Measurements from ENCODE around the gene ZNF605. TPM values are rescaled to one million over a fixed set of nuclear protein-coding genes. Genes with fewer than 3 reads are reported as not detected.

Gene ZNF605
- total and polyA plus RNA-seq, 2 of the 8 experiments (the other 6 are each of a cell fraction or from before 2014, with no cell fraction given) = 3.6 to 20.3 TPM

DNA sequence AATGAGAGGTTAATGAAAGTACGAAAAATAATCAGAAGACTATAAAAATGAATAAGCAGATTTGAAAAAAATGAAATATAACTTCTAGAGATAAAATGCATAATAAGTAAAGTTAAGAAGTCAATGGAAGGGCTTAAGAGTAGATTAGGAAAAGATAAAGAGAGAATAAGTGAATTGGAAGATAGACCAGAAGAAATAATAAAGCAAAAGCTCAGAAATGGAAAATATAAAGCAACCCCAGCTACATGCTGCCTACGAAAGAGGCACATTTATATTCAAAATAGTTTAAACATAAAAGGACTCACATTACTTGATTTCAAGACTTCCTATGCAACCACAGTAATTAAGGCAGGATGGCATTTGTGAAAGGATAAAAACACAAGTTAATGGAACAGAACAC is 19.9 kb downstream of the ZNF605 start:
- no peak overlapping the region for H3K9ac ChIP-seq (replicated peaks in 1 of 4; ENCODE audit: extremely low read depth in 1 of 4, low read depth in 3 of 4, low read length in 3 of 4)
- no peak overlapping the region for H2BK5ac ChIP-seq (ENCODE audit: low read depth, low read length)
- H3K79me2 ChIP-seq (ENCODE audit: control insufficient read depth in 1 of 2, insufficient read depth in 2 of 2, low read length in 2 of 2) = no peaks in the 10 kb centered on the region
- H3K27me3 ChIP-seq (replicated peaks in 1 of 4; ENCODE audit: control insufficient read depth in 3 of 4, extremely low read depth in 1 of 4, insufficient read depth in 3 of 4, low read length in 3 of 4) = no peaks in the 10 kb centered on the region
- no peak overlapping the region for H2AK5ac ChIP-seq (ENCODE audit: low read depth, low read length)
- H3K4ac ChIP-seq (replicated peaks; ENCODE audit: insufficient read length, low read depth, low read length) = no peak overlapping the region
- no peak overlapping the region for H4K5ac ChIP-seq (ENCODE audit: insufficient read length, low read depth, low read length)
- H2BK120ac ChIP-seq (replicated peaks; ENCODE audit: low read depth, low read length) = no peak overlapping the region
- H3K4me3 ChIP-seq (ENCODE audit: extremely low read depth in 1 of 4, insufficient read depth in 2 of 4, low read depth in 3 of 4, low read length in 4 of 4) = no peak overlapping the region
- H3K18ac ChIP-seq (ENCODE audit: extremely low read depth, low read length) = no peak overlapping the region
- no peak overlapping the region for H2BK12ac ChIP-seq (ENCODE audit: low read depth, low read length)
- H4K91ac ChIP-seq (replicated peaks; ENCODE audit: insufficient read length, low read length) = no peak overlapping the region
- H3K14ac ChIP-seq (ENCODE audit: insufficient read length) = no peak overlapping the region
- FAIRE-seq (no peak), DNase-seq (ENCODE audit: low read depth in 1 of 2, low spot score in 2 of 2) (no peak)
- peaks cover 46 to 62% of the 10 kb centered on the region in 2 experiments for H3K9me3 ChIP-seq (ENCODE audit: insufficient read depth in 2 of 2, low read depth in 1 of 2, low read length in 1 of 2)
- H3K4me1 ChIP-seq (replicated peaks in 1 of 4; ENCODE audit: control insufficient read depth in 3 of 4, insufficient read depth in 4 of 4, low read length in 3 of 4) = no peaks in the 10 kb centered on the region
- H3K56ac ChIP-seq (replicated peaks; ENCODE audit: insufficient read length, low read depth, low read length) = no peak overlapping the region
- no peak overlapping the region for H3K4me2 ChIP-seq (ENCODE audit: insufficient read depth in 1 of 2, low read depth in 2 of 2, low read length in 2 of 2)
- H2BK15ac ChIP-seq (ENCODE audit: low read length) = no peak overlapping the region
- H2BK20ac ChIP-seq (ENCODE audit: low read length) = no peak overlapping the region
- H4K20me1 ChIP-seq (replicated peaks in 1 of 2; ENCODE audit: control insufficient read depth in 1 of 2, insufficient read depth in 2 of 2, low read length in 2 of 2) = no peaks in the 10 kb centered on the region
- H3K79me1 ChIP-seq (ENCODE audit: low read depth, low read length) = no peaks in the 10 kb centered on the region
- WGBS, 2 experiments (ENCODE audit: extremely low coverage in 1 of 2, insufficient coverage in 1 of 2, insufficient read length in 1 of 2, insufficient replicate concordance in 2 of 2, low coverage in 1 of 2, low lambda C conversion rate in 2 of 2, missing lambda C conversion rate in 1 of 2) = 89% methylated on average over 2 of the region's 2 CpGs; no CpG with 5 or more reads in 1 of the 2 experiments
- no peaks in the 10 kb centered on the region for H3K23me2 ChIP-seq (ENCODE audit: low read depth, low read length)
- H3K27ac ChIP-seq (ENCODE audit: low read depth, low read length) = no peak overlapping the region
- H4K8ac ChIP-seq (ENCODE audit: extremely low read depth, insufficient read depth, low read length) = no peak overlapping the region
- H2AFZ ChIP-seq (ENCODE audit: low read length) = no peak overlapping the region
- H3K36me3 ChIP-seq (ENCODE audit: control insufficient read depth in 2 of 4, insufficient read depth in 4 of 4, low read length in 3 of 4) = peaks cover 0 to 12% (median 6%) of the 10 kb centered on the region in 4 experiments; a peak in 3 of 8 replicates
- ChIA-PET CTCF (ENCODE audit: partially characterized antibody) (interaction anchor here (1.6 kb wide), 1 partner anchor 11 kb away, joined by 3 read pairs; no protein-coding TSS in a partner anchor), POLR2A (ENCODE audit: partially characterized antibody) (no interaction called here)
- no peak overlapping the region for H3K23ac ChIP-seq (ENCODE audit: insufficient read length)
- TF ChIP-seq FOSL1 (IDR thresholded peaks at IDR 0.05; ENCODE audit: insufficient read depth, low read depth, low read length) (no peak), RFX5 (IDR thresholded peaks at IDR 0.05; ENCODE audit: borderline replicate concordance, low read depth, low read length) (no peak), HDAC2 (IDR thresholded peaks at IDR 0.05; ENCODE audit: borderline replicate concordance in 1 of 2, low read depth in 2 of 2, low read length in 2 of 2) (no peak), TCF12 (IDR thresholded peaks at IDR 0.05; ENCODE audit: low read depth, low read length) (no peak)
